K562 (cell line): ENCODE results near the gene MTG2. TPM values are rescaled to one million over a fixed set of nuclear protein-coding genes. Genes with fewer than 3 reads are reported as not detected.

ENCODE experiments used
- ATAC-seq: fragments of 200-7000 bp; cut with Tn5 transposase; 3 replicates; pipeline ENCODE4 v1.9.1; 2020; ENCODE audit warnings: moderate library complexity
- BruUV-seq: library from RNA; stranded (reverse); fragments of 400-500 nt; replicated peaks from 2 replicates; lab custom pipeline; 2021; lab: Mats Ljungman, UMichigan
- CTCF ChIA-PET: fragments of 300-600 bp; formaldehyde crosslinking; extraction: SDS; loops from one replicate; lab custom pipeline; 2021; ENCODE audit warnings: low intra/inter-chr PET ratio; lab: Yijun Ruan, JAX
- POLR2A ChIA-PET: fragments of 300-600, 350-650 bp; sonication (Branson Sonifier 250); formaldehyde crosslinking; extraction: SDS; loops from one replicate; lab custom pipeline; 2021; ENCODE audit warnings: antibody characterized with exemption, inconsistent platforms; lab: Yijun Ruan, JAX
- DNase-seq, 4 experiments: peaks; one replicate each; pipeline versions ENCODE4 v3.0.0 to v3.0.0-alpha.2; 2011 to 2018; ENCODE audit warnings: low spot score in 3 of 4, mixed read lengths in 3 of 4; ENCODE audit errors: extremely low read depth in 1 of 4
- FAIRE-seq: peaks from 2 replicates; lab custom pipeline; 2011; peaks lifted over from hg19 to GRCh38; lab: Jason Lieb, UNC
- H2AFZ ChIP-seq: 2 replicates; pipeline ENCODE4 v1.6.0; 2011; ENCODE audit warnings: low read depth, low read length, control low read depth, inconsistent platforms
- H3K27ac ChIP-seq: fragments of 200-600 bp; 3 replicates; pipeline ENCODE4 v1.8.0; 2011; ENCODE audit warnings: low read depth, mild to moderate bottlenecking, control low read depth, inconsistent platforms, low read length, moderate library complexity, mixed read lengths; ENCODE audit errors: extremely low read depth
- H3K27me3 ChIP-seq, 2 experiments: fragments of 300-600 bp in 1 of 2; 2 replicates in 1 of 2; 3 replicates in 1 of 2; pipeline versions ENCODE4 v1.6.0 to v1.8.0; 2011; ENCODE audit warnings: inconsistent platforms in 2 of 2, low read length in 2 of 2, mild to moderate bottlenecking in 1 of 2, mixed read lengths in 1 of 2, moderate library complexity in 1 of 2; ENCODE audit not compliant: control insufficient read depth in 2 of 2, insufficient read depth in 2 of 2
- H3K36me3 ChIP-seq: fragments of 300-600 bp; 3 replicates; pipeline ENCODE4 v1.8.0; 2011; ENCODE audit warnings: mild to moderate bottlenecking, low read length, inconsistent platforms; ENCODE audit not compliant: control insufficient read depth, insufficient read depth
- H3K4me1 ChIP-seq, 2 experiments: fragments of 200-600 bp in 1 of 2; replicated peaks in 1 of 2; 2 replicates in 1 of 2; 3 replicates in 1 of 2; pipeline versions ENCODE4 v1.5.1 to v1.8.0; 2011; ENCODE audit warnings: inconsistent platforms in 2 of 2, low read length in 2 of 2, mild to moderate bottlenecking in 1 of 2, mixed read lengths in 1 of 2, moderate library complexity in 1 of 2; ENCODE audit not compliant: control insufficient read depth in 2 of 2, insufficient read depth in 2 of 2
- H3K4me2 ChIP-seq: 2 replicates; pipeline ENCODE4 v1.6.1; 2011; ENCODE audit warnings: low read length, control low read depth, inconsistent platforms, mixed read lengths; ENCODE audit not compliant: insufficient read depth
- H3K4me3 ChIP-seq: fragments of 200-600 bp; sonication (generic), shearing (Covaris generic); 2 replicates; pipeline ENCODE4 v1.5.1; 2016; ENCODE audit warnings: control low read depth, inconsistent platforms
- H3K79me2 ChIP-seq: fragments of 200-600 bp; 3 replicates; pipeline ENCODE4 v1.8.0; 2011; ENCODE audit warnings: low read length, inconsistent platforms; ENCODE audit not compliant: control insufficient read depth, insufficient read depth
- H3K9ac ChIP-seq, 2 experiments: 2 replicates each; pipeline versions ENCODE4 v1.6.0 to v1.6.1; 2011; ENCODE audit warnings: low read depth in 2 of 2, low read length in 2 of 2, control low read depth in 1 of 2, inconsistent platforms in 1 of 2, mild to moderate bottlenecking in 1 of 2, mixed read lengths in 1 of 2; ENCODE audit not compliant: insufficient read depth in 1 of 2
- H3K9me1 ChIP-seq: one replicate; pipeline ENCODE4 v1.6.0; 2011; ENCODE audit warnings: inconsistent platforms, mild to moderate bottlenecking, low read length, moderate library complexity; ENCODE audit not compliant: control insufficient read depth, insufficient read depth
- H3K9me3 ChIP-seq: replicated peaks from 2 replicates; pipeline ENCODE4 v1.5.1; 2011; ENCODE audit warnings: low read depth, low read length, inconsistent platforms; ENCODE audit not compliant: control insufficient read depth, insufficient read depth
- H4K20me1 ChIP-seq: replicated peaks from 2 replicates; pipeline ENCODE4 v1.6.1; 2011; ENCODE audit warnings: low read length, inconsistent platforms, mixed read lengths; ENCODE audit not compliant: control insufficient read depth, insufficient read depth
- BMI1 ChIP-seq: fragments of 150-350 bp; IDR thresholded peaks from 2 replicates; pipeline ENCODE4 v1.6.1; 2014; ENCODE audit warnings: low read length
- CEBPB ChIP-seq: fragments of 450-650 bp; IDR thresholded peaks from 2 replicates; pipeline ENCODE4 v1.6.1; 2016; ENCODE audit warnings: missing genetic modification characterization, missing compliant biosample characterization
- CEBPG ChIP-seq, 3 experiments: fragments of 200-800 bp in 1 of 3; sonication (Bioruptor generic) in 1 of 3; sonication (generic) in 1 of 3; formaldehyde crosslinking in 1 of 3; IDR thresholded peaks in 2 of 3; conservative IDR thresholded peaks in 1 of 3; 2 replicates each; pipeline versions ENCODE4 v1.6.1 to v1.8.0; 2016 to 2022; ENCODE audit warnings: missing compliant biosample characterization in 2 of 3, missing genetic modification characterization in 2 of 3, mild to moderate bottlenecking in 1 of 3, missing genetic modification reagents in 1 of 3
- CREBBP ChIP-seq: IDR thresholded peaks from one replicate; pipeline ENCODE4 v1.6.1; 2012; ENCODE audit warnings: low read depth, mild to moderate bottlenecking, control low read depth, inconsistent platforms, low read length
- GATA2 ChIP-seq: sonication (generic); formaldehyde crosslinking; IDR thresholded peaks from 2 replicates; pipeline ENCODE4 v1.4.0; 2020; ENCODE audit warnings: mild to moderate bottlenecking, missing genetic modification reagents
- MECOM ChIP-seq: fragments of 250-450 bp; sonication (Bioruptor Pico); IDR thresholded peaks from 2 replicates; pipeline ENCODE4 v1.8.0; 2022; ENCODE audit warnings: inconsistent platforms
- NCOA6 ChIP-seq: fragments of 450-650 bp; IDR thresholded peaks from 2 replicates; pipeline ENCODE4 v1.6.1; 2017; ENCODE audit warnings: mild to moderate bottlenecking
- NR3C1 ChIP-seq: sonication (generic); formaldehyde crosslinking; IDR thresholded peaks from 2 replicates; pipeline ENCODE4 v1.8.1; 2022; ENCODE audit warnings: missing genetic modification reagents
- PML ChIP-seq: IDR thresholded peaks from 2 replicates; pipeline ENCODE4 v1.6.1; 2012; ENCODE audit warnings: low read length, inconsistent platforms
- SIN3B ChIP-seq: fragments of 450-650 bp; IDR thresholded peaks from 2 replicates; pipeline ENCODE4 v1.6.1; 2017; ENCODE audit warnings: low read depth, mild to moderate bottlenecking, moderate library complexity
- TAF1 ChIP-seq: IDR thresholded peaks from 2 replicates; pipeline ENCODE4 v1.6.1; 2011; ENCODE audit warnings: mild to moderate bottlenecking, low read length, moderate library complexity; ENCODE audit not compliant: insufficient read depth, control insufficient read depth, severe bottlenecking; ENCODE audit errors: extremely low read depth
- YBX1 ChIP-seq: fragments of 450-650 bp; IDR thresholded peaks from 2 replicates; pipeline ENCODE4 v1.7.1; 2016; ENCODE audit warnings: mild to moderate bottlenecking
- ZC3H11A ChIP-seq: IDR thresholded peaks from 2 replicates; pipeline ENCODE4 v1.6.1; 2012; ENCODE audit warnings: low read depth, low read length, improper control_type of control experiment
- ZNF239 ChIP-seq: fragments of 250-450 bp; sonication (Bioruptor Pico); IDR thresholded peaks from 2 replicates; pipeline ENCODE4 v1.4.0; 2020; ENCODE audit warnings: mild to moderate bottlenecking
- ZNF444 ChIP-seq: fragments of 250-450 bp; sonication (Bioruptor Pico); IDR thresholded peaks from 2 replicates; pipeline ENCODE4 v1.4.0; 2020; ENCODE audit warnings: mild to moderate bottlenecking, moderate library complexity
- WGBS: fragments of 100-300 bp; shearing (Covaris generic); methylation state at CpG from one replicate; pipeline ENCODE4 v1.1.6; 2016; ENCODE audit warnings: low coverage, mixed read lengths; ENCODE audit not compliant: insufficient coverage; ENCODE audit errors: missing lambda C conversion rate; 5-methylcytosine and 5-hydroxymethylcytosine counted together
- in situ Hi-C: fragments of 300-500 bp; cut with MboI; formaldehyde crosslinking; loops from 4 replicates; pipeline ENCODE4 v1.15.0; 2018; ENCODE audit warnings: inconsistent platforms, mixed read lengths
- intact Hi-C: fragments of 100-400 bp; cut with micrococcal nuclease; formaldehyde crosslinking; loops from 2 replicates; pipeline ENCODE4 v1.14.2; 2022
- polyA plus RNA-seq, 8 experiments: library from polyadenylated mRNA; depleted of rRNA in 4 of 8; stranded (reverse) in 5 of 8; unstranded in 3 of 8; fragments of >200 nt; fragmentation: Nextera tagmentation in 2 of 8; fragmentation: Illumina TruSeq in 1 of 8; extraction: Ambion mirVana in 2 of 8; extraction: Trizol in 1 of 8; gene quantifications; 2 replicates each; pipeline versions ENCODE4 v1.2.1 to v1.2.3, GENCODE V29; 2011 to 2014; ENCODE audit warnings: inconsistent platforms in 1 of 8, missing spikeins in 1 of 8
- total RNA-seq, 7 experiments: library from RNA; depleted of rRNA in 6 of 7; stranded (reverse); fragments of >200 nt in 6 of 7; fragmentation: Illumina TruSeq in 2 of 7; extraction: Trizol in 2 of 7; gene quantifications; 2 replicates each; pipeline versions ENCODE4 v1.2.1 to v1.2.3, GENCODE V29; 2011 to 2021; ENCODE audit warnings: low replicate concordance in 1 of 7
- TF ChIP-seq, protein P1 (sequence below): sonication (generic); formaldehyde crosslinking; IDR thresholded peaks from 2 replicates; pipeline ENCODE4 v1.8.0; 2023; ENCODE audit warnings: mild to moderate bottlenecking, missing genetic modification reagents

Gene MTG2
- total and polyA plus RNA-seq, 9 of the 15 experiments (the other 6 are each of a cell fraction or from before 2014, with no cell fraction given): 8.7 to 67.5 (median 44.5) TPM

- POLR2A ChIA-PET: interaction anchor here (0.6 kb wide), 2 partner anchors 18 to 894 kb away, joined by 3 read pairs; no protein-coding TSS in a partner anchor
- Histone ChIP-seq H3K36me3 (peaks cover 58% of the 10 kb centered on the region; the same call in 1 of the 3 replicates), H2AFZ (no peak overlapping the region), H3K4me1 (no peaks in the 10 kb centered on the region), H3K79me2 (no peaks in the 10 kb centered on the region), H3K27me3 (no peaks in the 10 kb centered on the region), H3K4me3 (no peak overlapping the region), H3K9me3 (no peaks in the 10 kb centered on the region), H3K9ac (no peak overlapping the region), H3K9me1 (no peaks in the 10 kb centered on the region), H3K27ac (no peak overlapping the region), H3K4me2 (no peak overlapping the region)
- no TSS peak for BruUV-seq
- CTCF ChIA-PET: no interaction called here
- in situ Hi-C loops: no loop called here
- ATAC-seq (no peak), DNase-seq (no peak), FAIRE-seq (no peak)
- intact Hi-C loops: no loop called here
- WGBS: 95% methylated on average over 24 of the region's 28 CpGs
- TF ChIP-seq CREBBP (no peak), PML (no peak), SIN3B (no peak), CEBPG (CRISPR knock-in tag; IDR thresholded peaks at IDR 0.05) (no peak), CEBPG (tag; conservative IDR thresholded peaks at IDR 0.05 in 1 of 2, IDR thresholded peaks at IDR 0.05 in 1 of 2) (no peak), NR3C1 (CRISPR knock-in tag) (no peak), YBX1 (no peak), ZNF444 (CRISPR knock-in tag) (no peak), ZC3H11A (no peak), GATA2 (CRISPR knock-in tag) (no peak), CEBPB (tag) (no peak), ZNF239 (CRISPR knock-in tag) (no peak), TAF1 (no peak), BMI1 (no peak), NCOA6 (no peak), MECOM (CRISPR knock-in tag) (no peak)
- TF ChIP-seq, protein P1, sequence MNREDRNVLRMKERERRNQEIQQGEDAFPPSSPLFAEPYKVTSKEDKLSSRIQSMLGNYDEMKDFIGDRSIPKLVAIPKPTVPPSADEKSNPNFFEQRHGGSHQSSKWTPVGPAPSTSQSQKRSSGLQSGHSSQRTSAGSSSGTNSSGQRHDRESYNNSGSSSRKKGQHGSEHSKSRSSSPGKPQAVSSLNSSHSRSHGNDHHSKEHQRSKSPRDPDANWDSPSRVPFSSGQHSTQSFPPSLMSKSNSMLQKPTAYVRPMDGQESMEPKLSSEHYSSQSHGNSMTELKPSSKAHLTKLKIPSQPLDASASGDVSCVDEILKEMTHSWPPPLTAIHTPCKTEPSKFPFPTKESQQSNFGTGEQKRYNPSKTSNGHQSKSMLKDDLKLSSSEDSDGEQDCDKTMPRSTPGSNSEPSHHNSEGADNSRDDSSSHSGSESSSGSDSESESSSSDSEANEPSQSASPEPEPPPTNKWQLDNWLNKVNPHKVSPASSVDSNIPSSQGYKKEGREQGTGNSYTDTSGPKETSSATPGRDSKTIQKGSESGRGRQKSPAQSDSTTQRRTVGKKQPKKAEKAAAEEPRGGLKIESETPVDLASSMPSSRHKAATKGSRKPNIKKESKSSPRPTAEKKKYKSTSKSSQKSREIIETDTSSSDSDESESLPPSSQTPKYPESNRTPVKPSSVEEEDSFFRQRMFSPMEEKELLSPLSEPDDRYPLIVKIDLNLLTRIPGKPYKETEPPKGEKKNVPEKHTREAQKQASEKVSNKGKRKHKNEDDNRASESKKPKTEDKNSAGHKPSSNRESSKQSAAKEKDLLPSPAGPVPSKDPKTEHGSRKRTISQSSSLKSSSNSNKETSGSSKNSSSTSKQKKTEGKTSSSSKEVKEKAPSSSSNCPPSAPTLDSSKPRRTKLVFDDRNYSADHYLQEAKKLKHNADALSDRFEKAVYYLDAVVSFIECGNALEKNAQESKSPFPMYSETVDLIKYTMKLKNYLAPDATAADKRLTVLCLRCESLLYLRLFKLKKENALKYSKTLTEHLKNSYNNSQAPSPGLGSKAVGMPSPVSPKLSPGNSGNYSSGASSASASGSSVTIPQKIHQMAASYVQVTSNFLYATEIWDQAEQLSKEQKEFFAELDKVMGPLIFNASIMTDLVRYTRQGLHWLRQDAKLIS (CRISPR knock-in tag): no peak
- TF ChIP-seq, all 486 proteins: peak for 0
- 0 out of 2 replicates have a peak, but pooled peaks cover under 1% of the 10 kb centered on the region for H4K20me1 ChIP-seq
Measured at GRCh38 chr20:62174021-62174804, 8.6 kb upstream of the MTG2 start.
